ENCODE data around the gene UGT2B11.
"Not testable (repeated sequence)": the region's sequence is repeated elsewhere in the genome, so short reads cannot be mapped to it uniquely, and the experiment has no call there.

Gene UGT2B11

DNA sequence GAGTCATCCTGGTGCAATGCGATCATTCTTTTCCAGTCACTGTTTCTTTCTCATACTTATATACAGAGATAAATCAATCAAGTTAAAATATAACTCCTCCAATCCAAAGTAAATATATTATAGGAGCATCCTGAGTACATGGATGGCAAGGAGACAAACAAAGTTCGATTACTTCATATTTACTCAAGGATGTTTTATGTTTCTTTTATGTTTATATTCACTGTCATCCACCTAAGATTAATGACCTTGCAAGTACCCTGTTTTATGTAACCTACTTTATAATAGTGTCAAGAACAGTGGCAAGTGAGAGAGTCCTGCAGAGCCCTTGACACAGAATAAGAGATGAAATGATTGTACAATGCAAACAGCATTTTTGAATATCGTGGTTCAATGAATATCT lies at the start of gene UGT2B11:
UGT2B11 (minus strand) TSS at position 33 of the 400 bp plus-strand sequence; CDS start at position 7, 26 bp downstream.
- DNase-seq, result no peak

DNA sequence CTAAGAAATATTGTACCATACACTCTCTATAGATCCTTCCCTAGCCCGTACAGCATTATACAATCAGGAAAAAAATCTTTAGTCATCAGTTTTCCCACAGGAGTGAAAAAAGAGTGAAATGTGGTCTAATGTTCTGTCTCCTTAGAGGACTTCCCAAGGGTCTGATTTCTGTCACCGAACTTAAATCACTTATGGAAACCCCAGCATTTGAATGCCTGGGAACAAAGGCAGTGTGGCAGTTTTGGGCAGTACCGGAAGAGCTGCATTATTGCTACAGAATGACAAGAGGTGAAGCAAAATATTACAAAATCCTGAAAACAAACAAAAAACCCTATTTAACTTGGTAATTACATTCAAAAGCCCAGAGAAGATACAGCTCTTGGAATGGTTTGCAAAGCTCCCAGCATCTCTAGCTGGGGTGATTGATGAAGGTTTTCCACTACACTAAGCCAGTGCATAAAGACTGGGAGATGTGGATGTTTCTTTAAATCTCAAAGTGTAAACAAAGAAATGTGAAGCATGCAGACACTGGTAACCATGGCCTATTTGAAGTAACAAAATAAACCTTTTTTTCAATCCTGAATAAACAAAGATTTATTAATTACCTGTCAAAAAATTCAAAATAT lies 38.7 kb upstream of the UGT2B11 start:
- DNase-seq, result not testable (repeated sequence)

DNA sequence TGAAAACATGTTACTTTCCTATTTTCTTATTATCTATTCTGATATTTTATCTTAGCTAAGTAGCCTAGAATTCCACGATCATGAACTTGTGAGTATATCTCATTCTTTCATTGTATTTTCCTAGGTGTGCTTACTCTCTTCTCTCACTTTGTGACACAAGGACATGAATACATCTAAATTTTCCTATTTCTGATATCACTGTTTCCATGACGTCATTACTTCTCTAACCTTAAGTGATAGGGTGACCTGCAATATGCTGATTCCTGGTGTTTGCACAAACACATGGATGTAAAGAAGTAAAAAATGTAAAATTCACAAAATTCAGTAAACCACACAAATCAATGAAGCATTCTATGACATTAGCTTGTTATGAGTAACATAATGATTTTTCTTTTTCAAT lies 36.3 kb upstream of the UGT2B11 start:
- DNase-seq, result not testable (repeated sequence)

DNA sequence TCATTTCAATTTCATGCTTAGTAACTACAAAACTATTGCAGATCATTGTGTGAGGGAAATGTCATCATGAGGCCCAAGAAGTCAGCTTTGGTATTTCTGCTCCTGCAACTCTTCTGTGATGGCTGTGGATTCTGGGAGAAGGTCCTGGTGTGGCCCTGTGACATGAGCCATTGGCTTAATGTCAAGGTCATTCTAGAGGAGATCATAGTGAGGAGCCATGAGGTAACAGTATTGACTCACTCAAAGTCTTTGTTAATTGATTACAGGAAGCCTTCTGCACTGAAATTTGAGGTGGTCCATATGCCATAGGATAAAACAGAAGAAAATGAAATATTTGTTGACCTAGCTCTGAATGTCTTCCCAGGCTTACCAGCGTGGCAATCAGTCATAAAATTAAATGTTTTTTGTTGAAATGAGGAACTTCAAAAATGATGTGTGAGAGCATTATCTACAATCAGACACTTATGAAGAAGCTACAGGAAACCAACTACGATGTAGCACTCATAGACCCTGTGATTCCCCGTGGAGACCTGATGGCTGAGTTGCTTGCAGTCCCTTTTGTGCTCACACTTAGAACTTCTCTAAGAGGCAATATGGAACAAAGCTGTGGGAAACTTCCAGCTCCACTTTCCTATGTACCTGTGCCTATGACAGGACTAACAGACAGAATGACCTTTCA lies 28.2 kb upstream of the UGT2B11 start:
- not testable (repeated sequence) for DNase-seq

DNA sequence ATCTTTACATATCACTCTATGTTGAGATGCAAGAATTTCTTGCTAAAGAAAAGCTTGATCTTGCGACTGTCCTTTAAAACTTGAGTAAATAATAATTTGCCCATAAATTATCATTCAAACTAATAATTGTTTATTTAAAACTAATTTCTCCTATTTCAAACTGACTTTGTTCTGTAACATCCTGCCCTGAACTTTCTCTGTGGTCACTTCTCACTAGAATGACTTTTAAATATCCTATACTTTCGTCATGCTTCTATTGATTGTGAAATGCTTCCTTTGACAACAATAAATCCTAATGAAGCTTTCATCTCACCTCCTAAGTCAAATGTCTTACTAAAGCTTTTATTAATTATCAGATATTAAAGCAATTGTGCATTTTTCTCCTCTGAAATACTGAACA lies 27.2 kb upstream of the UGT2B11 start:
- DNase-seq, result not testable (repeated sequence)

DNA sequence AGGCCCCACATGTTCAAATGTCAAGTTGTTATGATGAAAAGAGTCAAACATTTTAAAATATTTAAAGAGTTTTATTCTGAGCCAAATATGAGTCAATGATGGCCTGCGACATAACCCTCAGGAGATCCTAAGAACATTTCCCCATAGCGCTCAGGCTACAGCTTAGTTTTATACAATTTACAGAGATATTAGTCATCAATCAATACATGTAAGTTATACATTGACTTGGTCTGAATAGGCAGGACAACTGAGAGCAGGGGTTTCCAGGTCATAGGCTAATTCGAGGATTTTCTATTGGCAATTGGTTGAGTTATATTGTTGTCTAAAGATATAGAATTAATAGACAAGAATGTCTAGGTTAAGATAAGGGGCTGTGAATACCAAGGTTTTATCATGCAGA lies 26.2 kb upstream of the UGT2B11 start:
- not testable (repeated sequence) for DNase-seq

DNA sequence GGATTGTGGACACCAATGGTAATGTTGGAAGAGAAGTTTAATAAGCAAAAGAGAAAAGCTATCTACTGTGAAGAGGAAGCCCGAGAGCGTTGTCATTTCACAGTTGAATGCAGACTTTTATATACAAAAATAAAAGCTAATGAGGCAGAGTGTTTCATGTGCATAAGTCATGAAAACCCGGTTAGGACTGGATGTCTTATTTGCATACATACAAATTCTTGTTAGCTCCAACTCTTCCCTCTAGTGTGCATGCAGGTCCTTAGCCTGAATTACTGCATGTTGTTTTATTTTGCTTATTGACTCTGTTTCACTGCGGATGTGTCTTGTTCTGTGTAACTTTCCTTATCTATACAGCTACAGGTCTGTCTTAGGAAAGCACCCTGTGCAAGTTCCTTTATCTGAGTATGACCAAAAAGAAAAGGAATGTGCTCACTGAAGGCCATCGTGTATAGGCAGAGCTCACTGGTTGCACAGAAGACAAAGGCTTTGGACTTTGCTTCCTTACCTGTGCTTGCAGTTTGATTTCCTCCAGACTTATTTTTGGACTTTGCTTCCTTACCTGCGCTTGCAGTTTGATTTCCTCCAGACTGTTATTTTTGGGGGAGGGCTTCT lies 25.1 kb upstream of the UGT2B11 start:
- DNase-seq, result no peak

DNA sequence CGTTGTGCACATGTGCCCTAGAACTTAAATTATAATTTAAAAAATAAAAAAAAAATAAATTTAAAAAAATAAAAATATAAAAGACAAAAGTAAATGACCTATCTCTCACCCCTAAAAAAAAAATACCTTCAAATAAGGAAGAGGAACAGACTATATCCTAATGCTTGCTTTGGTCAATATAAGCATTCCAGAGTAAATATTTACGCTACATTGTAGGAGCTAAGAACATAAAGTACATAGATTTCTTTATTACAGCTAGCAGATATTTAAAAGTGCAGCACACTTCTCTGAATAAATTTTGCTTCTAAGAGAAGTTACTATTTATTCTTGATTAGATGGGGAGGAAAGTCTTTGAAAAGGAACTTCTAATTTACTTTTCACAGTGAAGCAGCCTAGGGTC lies 24.5 kb upstream of the UGT2B11 start:
- DNase-seq, result no peak

DNA sequence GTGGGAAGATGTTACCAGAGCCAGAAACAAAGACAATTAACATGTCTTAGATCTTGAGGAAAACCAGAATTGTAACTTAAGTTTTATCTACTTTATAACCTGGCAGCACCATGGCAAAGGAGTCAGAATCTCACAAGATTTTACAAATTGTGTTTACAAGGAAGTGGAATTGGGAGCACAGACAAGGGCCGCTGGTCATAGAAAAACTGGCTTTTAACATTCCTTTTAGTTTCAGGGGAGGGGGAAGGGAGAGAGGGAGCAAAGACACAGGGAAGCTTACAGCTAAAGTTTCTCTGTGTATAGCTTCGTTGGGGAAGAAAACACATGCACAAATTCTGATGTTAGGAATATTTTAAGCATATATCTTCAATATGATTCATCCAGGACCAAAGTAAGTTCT lies 10.3 kb upstream of the UGT2B11 start:
- no peak for DNase-seq

DNA sequence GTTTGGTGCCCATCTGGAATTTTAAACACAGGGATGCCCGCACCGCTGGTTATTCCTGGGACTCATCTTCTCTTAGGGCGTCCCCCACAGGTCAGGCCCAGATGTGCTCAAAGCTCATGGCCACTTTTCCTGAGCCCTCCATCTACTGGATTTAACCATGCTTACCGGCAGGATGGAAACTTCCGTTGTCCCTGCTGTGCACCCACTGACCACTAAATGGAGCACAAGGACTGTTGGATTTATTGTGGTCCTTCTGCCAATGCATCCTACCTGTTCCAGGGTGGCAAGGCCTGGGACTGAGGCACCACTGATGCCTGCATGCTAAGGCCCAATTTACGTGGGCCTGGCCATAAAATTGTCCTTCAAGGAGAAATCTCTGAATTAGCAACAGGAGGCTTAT lies 8.7 kb upstream of the UGT2B11 start:
- DNase-seq, result not testable (repeated sequence)

DNA sequence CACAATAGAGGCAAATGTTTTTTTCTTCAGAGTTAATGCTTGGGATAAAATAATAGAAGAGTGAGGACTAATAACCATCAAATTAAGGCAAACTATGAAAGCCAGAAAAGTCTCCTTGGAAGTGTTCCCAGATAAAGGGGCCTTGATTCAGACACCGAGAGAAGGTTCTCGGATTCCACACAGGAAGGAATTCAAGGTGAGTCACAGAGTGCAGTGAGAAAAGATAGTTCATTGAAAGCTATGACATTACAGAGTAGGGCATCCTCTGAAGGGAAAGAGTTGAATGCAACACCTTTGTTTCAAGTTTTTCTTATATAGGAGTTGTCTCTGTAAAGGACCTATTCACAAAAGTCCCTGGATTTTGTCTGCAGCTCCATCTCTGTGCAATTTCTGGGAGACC lies 3.9 kb upstream of the UGT2B11 start:
- not testable (repeated sequence) for DNase-seq

DNA sequence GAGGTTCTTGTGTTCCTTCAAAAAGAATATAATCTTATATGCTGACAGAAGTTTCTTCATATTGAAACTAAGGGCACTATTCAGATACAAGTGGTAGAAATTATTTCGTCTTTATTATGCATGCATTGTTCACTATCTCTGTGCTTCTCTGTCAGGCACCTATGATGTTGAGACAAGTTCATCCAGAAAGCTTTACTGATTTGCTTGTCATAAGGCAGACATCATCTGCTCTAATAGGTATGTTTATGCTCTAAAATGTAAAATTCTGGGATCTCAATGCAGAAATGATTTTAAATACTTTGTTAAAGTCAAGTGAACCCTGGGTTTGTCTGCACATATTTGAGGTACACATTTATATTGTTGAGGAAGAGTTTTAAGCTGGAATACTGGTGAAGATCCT lies 3.6 kb downstream of the UGT2B11 start:
- DNase-seq, result no peak

DNA sequence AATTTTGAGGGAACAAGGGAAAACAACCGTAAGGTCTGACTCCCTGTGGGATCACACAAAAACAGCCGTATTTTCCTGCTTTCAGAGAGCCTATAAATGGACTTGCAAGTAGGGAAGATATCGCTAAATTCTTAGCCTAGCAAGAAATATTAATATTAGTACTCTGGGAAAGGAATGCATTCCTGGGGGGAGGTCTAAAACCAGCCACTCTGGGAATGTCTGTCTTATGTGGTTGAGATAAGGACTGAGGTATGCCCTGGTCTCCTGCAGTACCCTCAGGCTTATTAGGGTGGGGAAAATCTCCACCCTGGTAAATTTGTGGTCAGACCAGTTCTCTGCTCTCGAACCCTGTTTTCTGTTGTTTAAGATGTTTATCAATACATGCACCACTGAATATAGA lies 16.0 kb downstream of the UGT2B11 start:
- DNase-seq, result not testable (repeated sequence)

DNA sequence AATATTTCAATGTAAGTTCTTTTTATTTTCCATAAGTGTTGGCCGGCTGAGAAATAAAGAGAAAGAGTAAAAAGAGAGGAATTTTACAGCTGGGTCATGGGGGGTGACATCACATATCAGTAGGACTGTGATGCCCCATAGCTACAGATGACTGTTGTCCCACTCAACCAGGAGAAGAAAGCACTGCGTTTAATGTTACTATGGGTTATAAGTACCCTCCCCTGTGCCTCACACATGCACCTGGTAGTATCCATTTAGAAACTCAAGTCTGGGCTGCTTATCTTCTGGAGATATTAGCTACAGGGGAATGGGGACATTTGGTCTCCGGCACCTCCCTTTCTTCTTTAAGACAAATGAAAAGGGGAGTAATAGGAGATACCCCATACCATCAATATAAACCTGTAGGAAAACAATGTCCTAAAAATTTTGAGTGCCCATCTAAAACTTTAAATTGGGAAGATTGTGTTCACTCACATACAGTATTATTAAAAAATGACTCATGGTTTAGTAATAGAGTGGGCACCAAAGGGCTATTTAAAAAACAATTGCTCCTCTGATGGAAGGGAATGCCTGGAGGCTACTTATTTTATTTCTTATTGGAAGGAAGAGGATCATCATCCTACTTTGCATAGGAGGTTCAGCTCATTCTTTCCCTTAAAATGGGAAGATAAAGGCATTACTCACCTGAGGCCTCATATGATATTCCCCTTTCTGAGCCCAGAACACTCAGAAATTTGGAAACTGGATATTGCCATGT lies 18.2 kb downstream of the UGT2B11 start:
- DNase-seq, result no peak

DNA sequence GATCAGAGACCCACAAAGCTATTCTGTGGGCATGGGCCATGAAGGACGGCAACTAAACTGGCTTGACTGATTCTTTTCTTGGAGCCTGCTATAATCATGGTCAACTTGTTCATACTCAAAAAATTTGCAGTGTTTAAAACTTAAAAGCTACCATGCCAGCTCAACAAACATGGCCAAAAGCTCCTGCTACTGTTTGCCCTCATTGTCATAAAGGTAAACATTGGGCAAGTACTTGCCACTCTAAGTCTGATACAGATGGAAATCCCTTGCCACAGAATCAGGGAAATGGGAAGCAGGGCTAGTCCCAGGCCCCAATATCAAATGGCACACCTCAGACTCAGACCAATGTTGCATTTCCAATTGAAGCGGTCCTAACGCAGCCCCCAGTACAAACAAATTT lies 20.4 kb downstream of the UGT2B11 start:
- no peak for DNase-seq

DNA sequence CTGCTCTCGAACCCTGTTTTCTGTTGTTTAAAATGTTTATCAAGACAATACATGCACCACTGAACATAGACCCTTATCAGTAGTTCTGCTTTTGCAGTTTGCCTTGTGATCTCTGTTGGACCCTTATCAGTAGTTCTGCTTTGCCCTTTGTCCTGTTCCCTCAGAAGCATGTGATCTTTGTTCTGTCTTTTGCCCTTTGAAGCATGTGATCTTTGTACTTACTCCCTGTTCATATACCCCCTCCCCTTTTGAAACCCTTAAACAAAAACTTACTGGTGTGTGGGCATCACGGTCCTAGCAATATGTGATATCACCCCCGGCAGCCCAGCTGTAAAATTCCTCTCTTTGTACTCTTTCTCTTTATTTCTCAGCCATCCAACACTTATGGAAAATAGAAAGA lies 22.6 kb downstream of the UGT2B11 start:
- not testable (repeated sequence) for DNase-seq

DNA sequence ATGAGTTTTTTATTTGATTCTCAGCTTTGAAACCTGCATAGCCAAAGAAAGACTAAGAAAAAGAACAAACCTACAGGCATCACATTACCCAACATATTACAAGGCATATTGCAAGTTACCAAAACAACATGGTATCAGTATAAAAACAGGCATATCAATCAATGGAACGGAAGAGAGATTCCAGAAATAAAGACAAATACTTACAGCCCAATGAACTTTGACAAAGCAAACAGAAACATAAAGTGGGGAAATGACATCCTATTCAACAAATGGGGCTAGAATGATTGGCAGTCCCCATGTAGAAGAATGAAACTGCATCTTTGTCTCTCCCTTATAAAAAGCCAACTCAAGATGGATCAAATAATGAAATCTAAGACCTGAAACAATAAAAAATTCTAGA lies 23.9 kb downstream of the UGT2B11 start:
- DNase-seq, result not testable (repeated sequence)

DNA sequence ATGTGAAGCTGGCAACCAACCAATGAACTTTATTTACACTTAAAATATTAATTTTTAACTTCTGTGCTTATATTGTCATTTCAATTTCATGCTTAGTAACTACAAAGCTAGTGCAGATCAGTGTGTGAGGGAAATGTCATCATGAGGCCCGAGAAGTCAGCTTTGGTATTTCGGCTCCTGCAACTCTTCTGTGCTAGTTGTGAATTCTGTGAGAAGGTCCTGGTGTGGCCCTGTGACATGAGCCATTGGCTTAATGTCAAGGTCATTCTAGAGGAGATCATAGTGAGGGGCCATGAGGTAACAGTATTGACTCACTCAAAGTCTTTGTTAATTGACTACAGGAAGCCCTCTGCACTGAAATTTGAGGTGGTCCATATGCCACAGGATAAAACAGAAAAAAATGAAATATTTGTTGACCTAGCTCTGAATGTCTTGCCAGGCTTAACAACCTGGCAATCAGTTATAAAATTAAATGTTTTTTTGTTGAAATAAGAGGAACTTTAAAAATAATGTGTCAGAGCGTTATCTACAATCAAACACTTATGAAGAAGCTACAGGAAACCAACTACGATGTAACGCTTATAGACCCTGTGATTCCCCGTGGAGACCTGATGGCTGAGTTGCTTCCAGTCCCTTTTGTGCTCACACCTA lies 32.9 kb downstream of the UGT2B11 start:
- DNase-seq, result not testable (repeated sequence)

DNA sequence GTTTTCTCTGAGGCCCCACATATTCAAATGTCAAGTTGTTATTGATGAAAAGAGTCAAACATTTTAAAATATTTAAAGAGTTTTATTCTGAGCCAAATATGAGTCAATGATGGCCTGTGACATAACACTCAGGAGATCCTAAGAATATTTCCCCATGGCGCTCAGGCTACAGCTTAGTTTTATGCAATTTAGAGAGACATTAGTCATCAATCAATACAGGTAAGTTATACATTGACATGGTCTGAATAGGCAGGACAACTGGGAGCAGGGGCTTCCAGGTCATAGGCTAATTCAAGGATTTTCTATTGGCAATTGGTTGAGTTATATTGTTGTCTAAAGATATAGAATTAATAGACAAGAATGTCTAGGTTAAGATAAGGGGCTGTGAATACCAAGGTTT lies 34.7 kb downstream of the UGT2B11 start:
- DNase-seq, result not testable (repeated sequence)

DNA sequence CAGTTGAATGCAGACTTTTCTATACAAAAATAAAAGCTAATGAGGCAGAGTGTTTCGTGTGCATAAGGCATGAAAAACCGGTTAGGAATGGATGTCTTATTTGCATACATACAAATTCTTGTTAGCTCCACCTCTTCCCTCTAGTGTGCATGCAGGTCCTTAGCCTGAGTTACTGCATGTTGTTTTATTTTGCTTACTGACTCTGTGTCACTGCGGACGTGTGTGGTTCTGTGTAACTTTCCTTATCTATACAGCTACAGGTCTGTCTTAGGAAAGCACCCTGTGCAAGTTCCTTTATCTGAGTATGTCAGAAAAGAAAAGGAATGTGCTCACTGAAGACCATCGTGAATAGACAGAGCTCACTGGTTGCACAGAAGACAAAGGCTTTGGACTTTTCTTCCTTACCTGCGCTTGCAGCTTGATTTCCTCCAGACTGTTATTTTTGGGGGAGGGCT lies 35.8 kb downstream of the UGT2B11 start:
- DNase-seq, result not testable (repeated sequence)

DNA sequence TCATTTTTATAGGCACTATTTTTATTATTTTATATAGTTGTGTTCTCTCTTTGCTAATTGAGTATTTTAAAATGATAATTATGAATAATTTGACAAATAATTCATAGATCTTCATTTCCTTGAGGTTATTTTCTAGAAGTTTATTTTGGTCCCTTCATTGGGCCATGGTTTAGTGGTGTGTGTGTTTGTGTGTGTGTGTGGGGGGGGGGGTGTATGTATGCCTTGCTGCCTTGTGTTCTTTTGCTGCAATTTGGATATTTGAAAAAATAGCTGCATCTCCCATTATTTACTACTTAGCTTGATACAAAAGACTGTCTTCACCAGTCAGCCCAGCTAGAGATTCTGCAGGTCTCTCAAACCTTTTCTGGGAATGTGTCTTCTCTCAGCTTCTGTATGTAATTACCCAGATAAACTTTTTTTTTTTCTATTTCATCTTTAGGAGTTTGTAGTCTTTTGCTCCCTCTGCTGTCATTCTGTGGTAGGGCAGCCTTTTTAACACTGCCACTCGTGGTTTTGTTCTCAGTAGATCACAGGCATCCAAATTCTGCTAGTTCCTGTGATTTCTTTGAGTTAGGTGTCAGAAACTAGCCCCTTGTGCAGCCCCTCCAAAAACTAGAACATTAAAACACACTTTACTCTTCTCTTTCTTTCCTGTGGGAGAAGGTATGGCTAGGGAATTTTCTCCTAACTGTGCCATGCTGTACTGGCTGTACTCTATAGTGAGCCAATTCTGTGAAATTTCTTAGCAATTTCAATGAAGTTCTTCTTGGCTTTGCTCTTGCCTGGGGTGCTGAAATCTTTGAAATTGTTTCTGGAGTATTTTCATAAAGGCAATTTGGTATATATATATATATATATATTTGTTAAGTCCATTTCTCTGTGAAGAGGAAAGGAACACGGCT lies 44.1 kb downstream of the UGT2B11 start:
- peak; percentile 3 for DNase-seq

DNA sequence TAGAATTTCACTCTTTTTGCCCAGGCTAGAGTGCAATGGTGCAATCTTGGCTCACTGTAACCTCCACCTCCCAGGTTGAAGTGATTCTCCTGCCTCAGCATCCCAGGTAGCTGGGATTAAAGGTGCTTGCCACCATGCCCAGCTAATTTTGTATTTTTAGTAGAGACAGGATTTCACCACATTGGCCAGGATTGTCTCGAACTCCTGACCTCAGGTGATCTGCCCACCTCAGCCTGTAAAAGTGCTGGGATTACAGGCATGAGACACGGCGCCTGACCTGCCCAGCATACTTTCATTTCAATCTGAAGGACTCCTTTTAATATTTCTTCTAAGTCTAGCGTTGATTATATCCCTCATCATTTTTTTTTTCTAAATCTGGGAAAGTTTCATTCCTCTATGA lies 45.4 kb downstream of the UGT2B11 start:
- DNase-seq, result not testable (repeated sequence)

All from activated CD4-positive, alpha-beta T cell treated with anti-CD3 and anti-CD28 coated beads, Interleukin-2, amount 50 U/mL, for 1 hour (primary cell).